K562 (cell line): Measurements from ENCODE around the gene PATJ. TPM values are rescaled to one million over a fixed set of nuclear protein-coding genes. Genes with fewer than 3 reads are reported as not detected.
"Not testable (repeated sequence)": the region's sequence is repeated elsewhere in the genome, so short reads cannot be mapped to it uniquely, and the experiment has no call there.

Source experiments
- ATF3 ChIP-seq, 2 experiments: fragments of 450-650 bp in 1 of 2; sonication (generic) in 1 of 2; formaldehyde crosslinking in 1 of 2; IDR thresholded peaks in 1 of 2; conservative IDR thresholded peaks in 1 of 2; 2 replicates each; pipeline versions ENCODE4 v1.6.1 to v1.8.1; 2016 to 2023; ENCODE audit warnings: mild to moderate bottlenecking in 2 of 2, moderate library complexity in 2 of 2, inconsistent platforms in 1 of 2, missing genetic modification reagents in 1 of 2
- ATF7 ChIP-seq: fragments of 450-650 bp; IDR thresholded peaks from 2 replicates; pipeline ENCODE4 v1.7.1; 2014; ENCODE audit warnings: mild to moderate bottlenecking, moderate library complexity
- BCL6 ChIP-seq: fragments of 250-450 bp; sonication (Bioruptor Pico); IDR thresholded peaks from 2 replicates; pipeline ENCODE4 v1.4.0; 2020
- CUX1 ChIP-seq: fragments of 200-800 bp; sonication (Bioruptor generic); IDR thresholded peaks from 2 replicates; pipeline ENCODE4 v1.6.1; 2016; ENCODE audit warnings: missing genetic modification characterization, missing compliant biosample characterization
- DDX20 ChIP-seq: fragments of 450-650 bp; IDR thresholded peaks from 2 replicates; pipeline ENCODE4 v1.6.1; 2016; ENCODE audit warnings: missing genetic modification characterization, low read depth, mild to moderate bottlenecking, missing compliant biosample characterization, moderate library complexity
- DMBX1 ChIP-seq: fragments of 250-450 bp; sonication (Bioruptor Pico); IDR thresholded peaks from 2 replicates; pipeline ENCODE4 v1.8.0; 2022; ENCODE audit warnings: inconsistent platforms, mild to moderate bottlenecking, moderate library complexity, borderline replicate concordance
- MECOM ChIP-seq: fragments of 250-450 bp; sonication (Bioruptor Pico); IDR thresholded peaks from 2 replicates; pipeline ENCODE4 v1.8.0; 2022; ENCODE audit warnings: inconsistent platforms
- NFE2L1 ChIP-seq: fragments of 450-650 bp; IDR thresholded peaks from 2 replicates; pipeline ENCODE4 v1.6.1; 2016; ENCODE audit warnings: missing genetic modification characterization, low read depth, mild to moderate bottlenecking, missing compliant biosample characterization, moderate library complexity, borderline replicate concordance
- PTTG1 ChIP-seq: fragments of 450-650 bp; IDR thresholded peaks from 2 replicates; pipeline ENCODE4 v1.6.1; 2016; ENCODE audit warnings: low read depth, mild to moderate bottlenecking, missing genetic modification characterization, missing compliant biosample characterization
- TEAD1 ChIP-seq, 2 experiments: fragments of 450-650 bp in 1 of 2; sonication (generic) in 1 of 2; formaldehyde crosslinking; IDR thresholded peaks; 2 replicates each; pipeline versions ENCODE4 v1.4.0 to v1.8.0; 2020 to 2022; ENCODE audit warnings: mild to moderate bottlenecking in 2 of 2, missing genetic modification reagents in 1 of 2
- TEAD2 ChIP-seq: fragments of 450-650 bp; IDR thresholded peaks from 2 replicates; pipeline ENCODE4 v1.6.1; 2016; ENCODE audit warnings: missing genetic modification characterization, control low read depth, missing compliant biosample characterization
- TEAD4 ChIP-seq, 2 experiments: sonication (generic) in 1 of 2; formaldehyde crosslinking in 1 of 2; IDR thresholded peaks; 2 replicates each; pipeline versions ENCODE4 v1.6.1 to v1.8.0; 2012 to 2022; ENCODE audit warnings: borderline replicate concordance in 1 of 2, inconsistent platforms in 1 of 2, low read length in 1 of 2, mild to moderate bottlenecking in 1 of 2, missing genetic modification reagents in 1 of 2
- ZKSCAN8 ChIP-seq: fragments of 200-800 bp; sonication (Bioruptor generic); IDR thresholded peaks from 2 replicates; pipeline ENCODE4 v1.6.1; 2016; ENCODE audit warnings: missing genetic modification characterization, missing compliant biosample characterization
- ZNF134 ChIP-seq: fragments of 250-450 bp; sonication (Bioruptor Pico); conservative IDR thresholded peaks from 2 replicates; pipeline ENCODE4 v1.4.0; 2020
- ZNF354B ChIP-seq: fragments of 250-450 bp; sonication (Bioruptor Pico); IDR thresholded peaks from 2 replicates; pipeline ENCODE4 v1.4.0; 2020
- ZNF589 ChIP-seq: fragments of 200-800 bp; sonication (Bioruptor generic); IDR thresholded peaks from 2 replicates; pipeline ENCODE4 v1.6.1; 2016; ENCODE audit warnings: low read depth, missing genetic modification characterization, missing compliant biosample characterization
- ZNF639 ChIP-seq, 2 experiments: fragments of 200-800 bp in 1 of 2; sonication (Bioruptor generic) in 1 of 2; sonication (generic) in 1 of 2; formaldehyde crosslinking in 1 of 2; IDR thresholded peaks in 1 of 2; conservative IDR thresholded peaks in 1 of 2; 2 replicates each; pipeline versions ENCODE4 v1.5.0 to v1.6.1; 2016 to 2020; ENCODE audit warnings: missing compliant biosample characterization in 1 of 2, missing genetic modification characterization in 1 of 2, missing genetic modification reagents in 1 of 2
- polyA plus RNA-seq, 8 experiments: library from polyadenylated mRNA; depleted of rRNA in 4 of 8; stranded (reverse) in 5 of 8; unstranded in 3 of 8; fragments of >200 nt; fragmentation: Nextera tagmentation in 2 of 8; fragmentation: Illumina TruSeq in 1 of 8; extraction: Ambion mirVana in 2 of 8; extraction: Trizol in 1 of 8; gene quantifications; 2 replicates each; pipeline versions ENCODE4 v1.2.1 to v1.2.3, GENCODE V29; 2011 to 2014; ENCODE audit warnings: inconsistent platforms in 1 of 8, missing spikeins in 1 of 8
- total RNA-seq, 7 experiments: library from RNA; depleted of rRNA in 6 of 7; stranded (reverse); fragments of >200 nt in 6 of 7; fragmentation: Illumina TruSeq in 2 of 7; extraction: Trizol in 2 of 7; gene quantifications; 2 replicates each; pipeline versions ENCODE4 v1.2.1 to v1.2.3, GENCODE V29; 2011 to 2021; ENCODE audit warnings: low replicate concordance in 1 of 7

Gene PATJ
- total and polyA plus RNA-seq, 9 of the 15 experiments (the other 6 are each of a cell fraction or from before 2014, with no cell fraction given) = 0.22 TPM; not detected in 8

- TF ChIP-seq ZNF639 (CRISPR knock-in tag; conservative IDR thresholded peaks at IDR 0.05 in 1 of 2, IDR thresholded peaks at IDR 0.05 in 1 of 2) (peak in 1 of 2 experiments; percentile 82; a peak in 2 of 4 replicates), ZNF134 (CRISPR knock-in tag) (0 out of 2 replicates have a peak, but pooled peaks have one; percentile 19), BCL6 (CRISPR knock-in tag) (peak; percentile 16; the same call in 1 of the 2 replicates), ZNF354B (0 out of 2 replicates have a peak, but pooled peaks have one; percentile 30), NFE2L1 (tag) (peak; percentile 20; the same call in 1 of the 2 replicates), CUX1 (CRISPR knock-in tag) (peak; percentile 28; the same call in 1 of the 2 replicates), ATF7 (peak; percentile 26; the same call in 1 of the 2 replicates), ZKSCAN8 (CRISPR knock-in tag) (peak; percentile 71; the same call in 1 of the 2 replicates), ZNF589 (CRISPR knock-in tag) (peak; percentile 94), TEAD2 (tag) (0 out of 2 replicates have a peak, but pooled peaks have one; percentile 16), MECOM (CRISPR knock-in tag) (0 out of 2 replicates have a peak, but pooled peaks have one; percentile 63), PTTG1 (tag) (peak; percentile 75; the same call in 1 of the 2 replicates), TEAD1 (CRISPR knock-in tag; IDR thresholded peaks at IDR 0.05) (peak in 1 of 2 experiments; percentile 81; a peak in 1 of 4 replicates), ATF3 (IDR thresholded peaks at IDR 0.05) (peak; percentile 63), TEAD4 (IDR thresholded peaks at IDR 0.05; ENCODE audit: low read length) (0 out of 2 replicates have a peak, but pooled peaks have one; percentile 12), DDX20 (peak; percentile 52; the same call in 1 of the 2 replicates), DMBX1 (peak; percentile 82)
- TF ChIP-seq ATF3 (CRISPR knock-in tag; conservative IDR thresholded peaks at IDR 0.05); TEAD4 (CRISPR knock-in tag; IDR thresholded peaks at IDR 0.05; ENCODE audit: borderline replicate concordance): not testable (repeated sequence)
Observed at GRCh38 chr1:61966450-61967225, 224.4 kb downstream of the PATJ start (continued).
